Fibroblast of peridontal ligament (primary cell): ENCODE results near the gene OTULIN.

Experiments
- DNase-seq: peaks from one replicate; pipeline ENCODE4 v3.0.0-alpha.2; 2010; ENCODE audit errors: extremely low read depth

The OTULIN gene

DNA sequence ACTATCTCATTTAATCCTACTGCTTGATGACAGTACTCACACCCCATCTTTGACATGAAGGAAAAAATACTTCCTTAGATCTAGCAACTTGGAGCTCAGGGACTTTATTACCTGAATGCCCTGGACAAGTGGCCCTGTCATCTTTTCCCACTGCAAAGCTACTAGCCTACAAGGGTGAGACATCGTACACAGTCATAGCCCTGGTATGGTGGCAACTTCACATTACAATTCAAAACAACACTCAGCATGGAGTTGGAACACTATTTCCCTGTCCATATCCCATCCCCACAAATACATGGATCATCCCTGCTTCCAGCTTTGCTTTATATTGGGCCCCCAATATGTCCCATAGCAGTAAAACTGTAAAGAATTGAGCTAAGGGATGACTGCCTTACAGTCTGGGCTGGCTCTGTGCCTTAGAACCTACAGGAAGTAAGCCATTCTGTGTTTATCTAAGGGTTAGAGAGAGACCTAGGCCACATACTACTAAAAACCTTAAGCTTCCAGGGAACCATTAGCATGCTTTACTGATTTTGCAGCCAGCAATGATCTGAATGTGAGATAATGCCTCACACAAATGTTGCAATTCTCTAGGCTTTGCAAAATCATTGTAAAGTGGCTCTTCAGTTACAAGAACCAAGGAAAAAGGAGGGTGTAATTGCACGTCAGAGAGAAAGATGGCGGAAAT, 55.9 kb downstream of the OTULIN start:
- DNase-seq: peak; percentile 51

DNA sequence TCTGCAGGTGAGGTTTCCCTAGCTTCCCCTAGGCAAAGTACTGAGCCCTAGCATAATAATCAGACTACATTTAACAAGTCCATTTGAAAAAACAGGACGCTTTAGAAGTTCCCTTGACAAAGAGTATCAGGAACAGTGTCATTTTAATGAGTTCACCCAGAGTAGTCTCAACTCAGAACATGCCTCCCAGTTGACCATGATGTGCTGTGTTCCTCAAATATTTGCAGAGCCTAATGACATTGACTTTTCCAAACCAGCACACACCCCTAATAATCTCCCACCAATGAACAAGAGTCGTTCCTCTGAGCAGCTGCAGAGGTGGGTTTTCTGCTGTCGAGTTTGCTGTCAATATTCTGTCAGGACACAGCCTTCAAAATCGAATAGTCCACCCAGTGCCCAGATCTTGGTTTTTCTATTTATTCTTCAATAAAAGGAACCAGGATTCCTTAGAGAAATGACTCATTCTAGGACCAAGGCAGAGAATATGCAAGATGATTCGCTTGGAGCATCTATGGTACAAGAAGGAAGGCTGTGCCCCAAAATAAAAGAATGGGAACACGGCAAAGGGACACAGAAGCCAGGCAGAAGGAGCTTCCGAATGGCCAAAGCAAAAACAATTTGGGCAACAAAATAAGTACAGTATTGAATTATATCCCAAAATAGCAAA, 57.6 kb downstream of the OTULIN start:
- peak; percentile 37 for DNase-seq

DNA sequence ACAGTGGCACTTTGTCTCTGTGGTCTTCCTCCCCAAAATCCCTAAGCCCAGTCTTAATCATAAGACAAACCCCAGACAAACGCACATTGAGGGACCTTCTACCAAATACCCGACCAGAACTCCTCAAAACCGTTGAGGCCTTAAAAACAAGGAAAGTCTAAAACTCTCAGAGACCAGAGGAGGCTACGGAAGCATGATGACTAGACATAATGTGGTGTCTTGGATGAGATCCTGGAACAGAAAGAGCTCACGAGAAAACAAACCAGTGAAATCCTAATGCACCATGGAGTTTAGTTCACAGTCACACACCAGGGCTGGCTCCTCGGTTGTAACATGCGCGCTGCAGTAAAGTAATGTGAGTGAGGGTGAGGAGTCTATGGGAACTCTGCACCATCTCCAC, 58.4 kb downstream of the OTULIN start:
- no peak for DNase-seq

DNA sequence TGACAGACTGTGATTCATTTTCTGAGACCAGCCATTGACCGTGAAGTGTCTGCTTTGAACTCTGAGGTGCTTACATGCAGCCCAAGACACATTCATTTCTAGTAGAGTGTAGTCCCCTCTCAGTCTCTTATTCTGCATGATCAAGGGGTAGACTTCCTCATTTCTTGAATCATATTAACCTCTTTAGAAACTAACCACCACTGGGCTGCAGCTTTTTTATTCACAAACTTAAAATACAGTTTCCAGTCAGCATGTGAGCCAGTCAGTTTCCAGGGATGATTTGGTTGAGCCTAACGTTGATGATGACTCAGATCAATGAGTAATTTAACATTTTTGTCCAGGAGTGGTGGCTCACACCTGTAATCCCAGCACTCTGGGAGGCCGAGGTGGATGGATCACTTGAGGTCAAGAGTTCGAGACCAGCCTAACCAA, 59.2 kb downstream of the OTULIN start:
- no peak for DNase-seq

DNA sequence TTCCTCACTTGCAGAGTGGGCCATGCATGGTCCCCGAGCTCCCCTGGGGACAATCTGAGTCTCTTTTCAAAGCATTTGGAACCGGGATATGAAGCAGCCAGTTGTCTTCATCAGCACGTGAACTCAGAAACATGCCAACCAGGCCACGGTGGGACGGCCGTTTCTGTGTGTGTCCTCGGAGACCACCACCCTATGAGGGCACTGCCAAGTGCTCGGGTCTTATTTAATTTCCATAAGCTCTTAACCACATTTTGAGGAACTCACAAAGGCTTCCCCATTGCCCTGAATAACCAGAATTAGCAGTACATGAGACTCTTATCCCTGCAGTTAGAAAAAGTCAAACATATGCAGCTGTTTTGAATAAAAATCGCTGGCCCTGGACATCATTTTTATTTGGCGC, 60.1 kb downstream of the OTULIN start:
- DNase-seq: no peak

DNA sequence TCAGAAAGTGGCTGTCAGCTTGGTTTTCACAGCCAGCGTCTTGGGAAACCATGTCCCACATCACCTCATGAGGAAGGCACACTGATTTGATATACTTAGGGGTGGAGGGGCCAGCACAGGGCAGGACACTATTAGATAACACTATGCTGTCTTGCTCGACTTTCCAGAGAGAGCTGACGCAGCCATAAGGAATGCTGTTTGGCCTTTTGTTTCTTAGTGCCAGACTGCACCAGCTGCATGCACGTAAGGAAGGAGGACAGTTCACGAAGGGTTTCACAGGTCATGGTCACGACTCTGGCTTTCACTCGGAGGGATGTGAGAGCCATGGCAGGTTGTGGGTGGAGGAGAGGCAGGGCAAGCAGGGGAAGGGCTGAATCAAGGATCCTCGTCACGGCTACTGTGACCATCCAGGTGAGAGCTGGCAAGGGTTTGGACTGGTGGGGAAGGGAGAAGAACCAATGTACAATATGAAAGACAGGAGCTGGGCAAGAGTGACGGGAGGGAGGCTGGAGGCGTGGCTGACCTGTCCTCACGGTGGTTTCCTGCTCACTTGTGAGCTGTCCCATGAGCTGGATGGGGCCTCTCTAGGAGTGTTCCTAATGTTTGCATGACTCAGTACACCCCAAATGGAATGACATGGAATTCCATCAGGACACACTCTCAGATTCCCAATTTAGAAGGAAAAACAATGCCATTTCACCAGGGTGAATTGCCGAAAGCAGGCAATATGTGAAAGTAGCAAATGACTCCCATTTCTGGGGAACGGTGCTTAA, 61.7 kb downstream of the OTULIN start:
- peak; percentile 23 for DNase-seq

DNA sequence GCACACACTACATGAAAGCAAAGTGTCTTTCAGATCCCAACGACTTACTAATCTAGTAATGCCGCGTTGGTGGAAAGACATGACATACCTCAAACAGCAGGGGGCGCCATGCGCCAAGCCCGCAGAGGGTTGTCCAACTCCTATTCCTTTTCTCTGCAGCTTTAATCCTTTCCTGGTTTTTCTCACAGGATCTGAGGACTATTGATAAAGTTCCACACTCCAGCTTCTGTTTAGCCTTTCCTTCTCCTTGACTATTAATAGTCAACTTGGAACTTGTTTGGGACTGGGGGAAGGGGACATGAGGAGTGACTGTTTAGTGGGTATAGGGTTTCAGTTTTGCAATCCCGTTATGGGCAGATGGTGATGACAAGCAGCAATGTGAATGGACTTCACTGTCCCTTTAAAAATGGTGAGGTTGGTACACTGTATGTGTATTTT, 62.9 kb downstream of the OTULIN start:
- peak; percentile 86 for DNase-seq

DNA sequence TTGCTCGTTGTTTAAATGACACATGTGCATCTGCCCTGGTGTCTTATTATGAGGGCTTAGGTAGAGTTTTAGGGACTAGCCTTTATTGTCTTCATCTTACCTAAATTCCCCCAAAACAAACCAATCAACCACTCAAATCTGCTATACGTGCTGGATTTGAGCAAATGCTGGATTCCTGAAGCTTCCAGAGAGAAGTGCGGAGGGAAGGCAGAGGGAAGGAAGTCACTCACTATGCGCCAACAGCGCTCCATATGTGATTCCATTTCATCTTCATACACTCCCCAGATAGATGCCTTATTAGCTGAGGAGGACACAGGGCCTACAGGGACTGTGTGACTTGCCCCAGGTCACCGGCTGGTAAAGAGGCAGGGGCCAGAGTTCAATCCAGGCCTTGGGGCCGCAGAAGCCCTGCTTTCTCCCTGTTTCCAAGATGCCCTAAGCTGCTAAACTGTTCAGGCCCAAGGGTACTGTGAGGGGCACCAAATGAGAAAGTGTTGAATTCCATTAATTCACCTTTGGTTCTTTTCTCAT, 63.5 kb downstream of the OTULIN start:
- DNase-seq: no peak

DNA sequence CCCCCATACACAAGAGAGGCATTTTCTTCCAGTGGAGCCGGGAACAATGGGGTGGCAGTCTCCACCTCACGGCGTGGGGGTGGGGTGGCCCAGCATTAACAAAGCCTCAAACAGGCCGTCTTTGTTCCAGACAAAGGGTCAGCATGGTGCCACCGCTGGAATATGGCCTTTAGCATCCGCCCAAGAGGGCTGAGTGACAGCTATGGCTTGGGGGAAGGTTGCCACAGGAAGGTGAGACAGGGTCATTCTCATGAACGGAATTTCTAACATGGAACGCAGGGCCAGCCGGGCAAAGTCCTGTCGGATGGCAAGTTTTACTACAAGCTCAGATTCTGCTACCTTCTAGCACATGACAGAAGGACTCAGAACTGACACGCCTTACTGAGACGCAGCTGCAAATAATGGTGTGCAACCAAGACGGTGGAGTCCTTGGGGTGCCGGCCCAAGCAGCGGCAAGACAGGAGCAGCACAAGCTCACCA, 64.0 kb downstream of the OTULIN start:
- no peak for DNase-seq

DNA sequence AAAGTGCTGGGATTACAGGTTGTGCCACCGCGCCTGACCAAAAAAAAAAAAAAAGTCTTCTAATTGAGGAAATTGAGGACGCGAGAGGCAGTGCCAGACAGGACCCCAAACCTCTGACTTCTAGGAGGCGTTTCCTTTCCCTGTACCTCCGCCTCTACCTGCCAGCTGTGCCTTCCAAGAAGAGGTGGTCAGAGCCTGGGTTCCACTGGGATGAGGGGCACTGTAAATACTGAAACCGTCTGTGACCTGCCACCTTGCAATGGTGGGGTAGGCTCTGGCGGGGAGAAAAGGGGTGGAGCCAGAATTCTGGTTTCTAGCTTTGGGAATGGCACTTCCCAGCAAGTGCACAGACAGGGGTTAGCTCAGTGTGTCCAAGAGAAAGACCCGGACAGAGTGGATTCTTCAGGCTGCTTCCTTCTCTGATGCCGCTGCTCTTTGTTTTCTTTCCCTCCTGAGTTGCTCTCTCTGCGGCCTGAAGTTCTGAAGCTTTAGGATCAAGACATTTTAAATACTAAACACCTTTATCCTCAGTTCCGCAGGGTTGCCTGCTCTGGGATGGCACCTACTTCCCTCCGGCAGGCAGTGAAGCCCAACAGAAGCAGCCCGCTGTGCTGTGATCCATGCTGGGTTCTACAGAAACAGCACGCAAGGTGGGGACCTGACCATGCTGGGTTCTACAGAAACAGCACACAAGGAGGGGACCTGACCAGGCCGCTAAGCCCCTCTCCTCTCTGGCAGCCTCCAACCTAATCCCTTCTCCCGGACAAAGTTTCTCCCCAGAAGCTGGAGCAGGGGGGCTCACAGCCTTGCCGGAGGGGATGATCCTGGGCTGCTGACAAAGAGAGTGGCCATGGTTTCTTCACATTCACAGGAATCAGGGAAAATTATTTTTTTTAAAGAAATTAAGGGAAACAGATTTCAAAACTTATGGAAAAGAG, 65.2 kb downstream of the OTULIN start:
- DNase-seq: no peak

DNA sequence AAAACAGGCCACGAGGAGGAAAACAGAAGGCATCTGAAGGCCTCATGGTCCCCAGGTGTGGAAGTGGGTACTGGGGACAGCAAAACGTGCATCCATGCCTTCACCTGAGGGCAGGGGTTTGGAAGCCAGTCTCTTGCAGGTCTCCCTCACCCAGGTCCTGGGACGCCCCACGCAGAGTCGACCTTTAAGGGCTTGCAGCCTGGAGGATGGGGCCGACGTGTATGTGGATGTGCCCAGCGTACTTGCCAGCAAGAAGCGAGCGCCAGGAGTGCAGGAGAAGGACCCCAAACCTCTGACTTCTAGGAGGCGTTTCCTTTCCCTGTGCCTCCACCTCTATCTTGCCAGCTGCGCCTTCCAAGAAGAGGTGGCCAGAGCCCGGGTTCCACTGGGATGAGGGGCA, 65.9 kb downstream of the OTULIN start:
- no peak for DNase-seq

DNA sequence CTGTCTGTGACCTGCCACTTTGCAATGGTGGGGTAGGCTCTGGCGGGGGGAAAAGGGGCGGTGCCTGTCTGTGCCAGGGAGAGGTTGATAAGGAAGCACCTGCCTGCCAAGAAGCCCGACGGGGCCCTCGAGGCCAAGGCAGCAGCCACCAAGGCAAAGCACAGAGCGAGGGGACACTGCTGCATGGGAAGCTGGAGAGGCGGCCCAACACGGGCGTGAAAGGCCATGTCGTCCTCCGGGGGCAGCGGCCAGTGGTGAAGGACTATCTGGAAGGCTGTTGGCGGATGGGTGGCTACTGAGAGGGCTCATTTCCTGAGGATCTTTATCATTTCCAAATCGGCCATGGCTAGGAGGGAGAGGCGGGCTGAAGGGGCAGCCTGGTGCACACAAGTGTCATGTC, 66.4 kb downstream of the OTULIN start:
- DNase-seq: no peak

DNA sequence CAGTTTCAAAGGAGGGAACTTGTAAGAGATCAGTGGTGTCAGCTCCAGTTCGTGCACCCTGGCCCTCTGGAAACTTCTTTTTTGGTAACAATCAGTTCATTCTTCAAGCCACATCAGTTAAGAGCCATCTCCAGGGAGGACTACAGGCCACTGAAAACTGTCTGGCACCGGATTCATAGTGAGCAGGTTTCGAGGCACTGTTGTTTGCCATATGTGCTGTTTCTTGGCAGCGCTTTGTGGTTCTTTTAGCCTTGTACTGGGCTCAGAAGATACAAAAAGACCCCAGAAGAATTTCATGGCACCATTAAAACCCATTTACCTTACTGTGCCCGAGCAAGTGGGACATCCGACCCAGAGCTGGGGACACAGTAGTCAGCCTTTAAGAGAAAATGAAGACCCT, 68.5 kb downstream of the OTULIN start:
- no peak for DNase-seq

DNA sequence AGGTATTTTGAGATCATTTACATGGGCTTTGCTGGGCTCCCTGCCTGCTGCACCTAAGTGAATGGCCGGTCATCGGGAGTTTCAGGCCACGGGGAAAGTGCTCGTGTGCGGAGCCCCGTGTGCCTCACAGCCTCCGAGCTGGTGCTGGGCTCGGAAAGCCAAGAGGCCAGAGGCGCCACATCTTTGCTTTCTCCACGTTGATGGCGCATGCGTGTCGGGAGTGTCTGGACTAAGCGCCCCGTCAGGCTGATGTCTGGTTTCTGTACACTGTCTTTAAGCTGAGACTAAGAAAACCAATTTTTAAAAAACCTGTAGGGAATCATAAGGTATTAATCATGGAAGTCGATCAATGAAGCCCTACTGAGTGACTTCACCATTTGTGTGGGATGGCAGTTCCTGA, 69.1 kb downstream of the OTULIN start:
- DNase-seq: no peak

DNA sequence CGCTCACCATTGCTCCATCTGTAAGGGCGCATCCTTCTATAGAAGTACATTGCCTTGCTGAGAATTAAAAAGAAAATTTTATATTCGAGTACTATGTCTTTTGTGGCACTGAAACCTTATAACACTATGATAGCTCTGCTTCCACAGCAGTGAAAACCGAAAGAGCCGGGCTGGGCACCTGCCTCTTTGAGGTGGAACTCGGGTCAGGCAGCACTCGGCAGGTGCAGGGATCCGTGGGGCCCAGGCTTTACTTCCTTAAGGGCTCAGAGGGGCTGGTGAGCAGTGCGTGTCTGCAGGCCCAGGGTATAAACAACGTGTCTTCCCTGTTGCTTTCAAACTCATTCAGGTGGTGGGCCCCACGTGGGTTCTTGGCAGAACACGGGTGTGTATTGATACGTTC, 69.9 kb downstream of the OTULIN start:
- no peak for DNase-seq

DNA sequence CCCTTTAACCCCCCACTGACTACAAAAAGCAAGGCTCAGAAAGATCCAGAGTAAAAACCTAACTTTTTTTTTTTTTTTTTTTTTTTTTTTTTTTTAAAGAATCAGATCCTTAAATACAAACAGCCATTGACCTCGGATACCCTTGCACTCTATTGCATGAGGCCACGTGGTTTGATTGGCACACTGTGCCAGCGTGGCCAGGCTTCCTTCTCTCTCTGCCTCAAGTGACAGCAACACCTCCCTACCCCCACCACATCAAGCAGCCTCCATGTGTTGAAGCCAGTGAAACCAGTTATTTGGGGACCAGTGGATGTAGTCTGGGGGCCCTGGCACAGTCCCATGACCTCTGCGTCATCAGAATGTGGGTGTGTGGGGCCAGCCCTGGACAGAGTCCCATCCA, 71.4 kb downstream of the OTULIN start:
- DNase-seq: no peak

DNA sequence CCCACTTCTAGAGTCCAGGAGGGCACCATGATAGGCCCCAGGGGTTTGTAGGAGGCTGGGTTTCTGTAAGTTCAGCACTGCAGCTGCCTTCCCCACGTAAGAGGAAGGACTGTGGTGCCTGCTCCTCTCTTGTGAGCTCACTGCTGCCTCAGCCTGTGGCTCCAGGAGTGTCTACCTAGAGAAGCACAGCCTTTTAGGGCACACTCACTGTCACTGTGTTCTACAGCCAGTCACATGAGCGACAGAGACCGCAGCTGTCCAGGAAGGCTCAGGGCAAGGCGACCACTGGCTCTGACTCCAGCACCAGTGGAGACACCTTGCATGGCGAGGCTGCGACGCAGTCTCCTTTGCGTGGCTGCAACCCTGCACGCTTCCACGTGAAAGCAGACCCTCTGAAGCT, 72.8 kb downstream of the OTULIN start:
- no peak for DNase-seq

DNA sequence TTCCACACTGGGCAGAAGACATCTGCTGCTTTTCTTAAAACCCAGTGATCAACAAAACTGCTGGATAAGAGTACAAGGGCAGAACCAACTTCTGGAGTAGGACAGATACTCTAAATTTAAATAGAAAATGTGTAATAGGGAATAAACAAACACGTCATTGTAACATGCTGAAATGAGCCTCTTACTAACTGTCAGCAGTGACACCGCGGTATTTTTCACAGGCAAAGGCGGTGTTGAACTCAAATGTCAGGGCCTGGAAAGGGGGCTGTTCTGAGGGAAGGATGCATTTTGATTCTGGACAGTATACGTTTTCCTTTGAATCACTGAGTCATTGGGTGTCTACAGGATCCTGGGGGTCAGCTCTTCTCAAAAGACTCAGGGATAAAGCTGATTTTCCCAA, 73.5 kb downstream of the OTULIN start:
- DNase-seq: no peak

DNA sequence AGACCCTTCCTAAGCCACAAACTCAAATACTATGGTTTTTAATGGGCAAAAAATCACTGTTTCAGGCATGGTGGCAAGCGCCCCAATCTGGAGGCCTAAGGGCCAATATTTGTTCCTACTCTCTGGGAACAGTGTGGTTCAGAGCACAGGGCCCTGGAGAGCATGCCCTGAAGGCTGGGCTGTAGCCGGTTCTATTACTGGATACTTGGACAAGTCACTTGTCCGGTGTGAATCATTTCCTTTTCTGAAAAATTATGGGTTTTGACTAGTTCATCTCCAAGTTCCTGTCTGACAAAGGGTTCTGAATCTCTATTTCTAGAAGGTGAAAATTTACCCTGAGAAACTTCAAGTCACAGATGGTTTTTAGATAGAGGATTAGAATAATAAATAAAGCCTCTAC, 75.0 kb downstream of the OTULIN start:
- peak; percentile 30 for DNase-seq

DNA sequence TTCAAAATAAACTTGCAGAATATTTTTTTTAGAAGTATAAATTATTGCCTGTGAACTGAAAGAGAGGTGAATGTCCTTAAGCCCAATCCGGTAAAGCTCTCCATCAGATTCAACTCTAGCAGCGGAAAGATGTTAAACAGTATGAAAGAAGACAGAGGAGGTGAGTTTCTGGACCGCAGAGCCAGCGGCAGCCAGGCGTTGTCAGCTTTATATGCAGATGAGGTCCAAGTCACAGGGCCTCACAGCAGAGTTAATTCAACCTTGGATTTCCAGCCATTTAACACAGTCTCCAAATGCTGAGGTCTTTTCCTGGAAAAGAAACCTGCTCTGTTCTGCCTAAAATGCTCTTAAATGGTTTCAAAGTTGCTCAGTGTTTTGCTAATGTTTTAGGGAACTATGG, 75.5 kb downstream of the OTULIN start:
- DNase-seq: no peak

DNA sequence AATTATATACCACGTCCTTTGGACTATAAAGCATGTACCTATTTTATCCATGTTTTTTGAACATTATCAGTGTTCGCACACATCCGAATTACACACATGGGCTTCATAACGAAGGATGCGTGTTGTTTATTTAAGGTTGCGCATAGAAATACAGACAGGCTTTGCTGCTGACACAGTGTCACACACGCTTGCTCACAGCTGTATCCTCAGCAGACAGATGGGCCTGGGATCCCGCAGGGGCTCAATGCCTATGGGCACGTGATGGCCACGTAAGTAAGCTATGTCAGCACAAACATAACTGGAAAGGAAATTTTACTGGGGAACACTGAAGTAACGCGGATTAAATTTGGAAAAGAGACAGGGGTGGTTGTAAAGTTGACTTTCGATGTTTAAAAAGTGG, 76.6 kb downstream of the OTULIN start:
- DNase-seq: no peak
